Measurements from ENCODE around the gene LRRC73.
"Not testable (repeated sequence)": the region's sequence is repeated elsewhere in the genome, so short reads cannot be mapped to it uniquely, and the experiment has no call there.

The LRRC73 gene

GRCh38 chr6:43459535-43459934, 50.6 kb downstream of the LRRC73 start:
- no peak for DNase-seq

GRCh38 chr6:43458154-43458553, 52.0 kb downstream of the LRRC73 start:
- not testable (repeated sequence) for DNase-seq

GRCh38 chr6:43457643-43458042, 52.5 kb downstream of the LRRC73 start:
- DNase-seq, result no peak

All from NCI-H2171 (cell line).